GM12875 (cell line): ENCODE results near the gene GRAMD2A.

Experiments used
- H3K4me3 ChIP-seq: one replicate; pipeline ENCODE4 v1.5.1; 2011; ENCODE audit warnings: low read depth, low read length, control low read depth
- CTCF ChIP-seq: IDR thresholded peaks from 2 replicates; pipeline ENCODE4 v1.5.1; 2011; ENCODE audit warnings: low read depth, mild to moderate bottlenecking, control low read depth, inconsistent platforms, low read length, moderate library complexity, borderline replicate concordance; ENCODE audit not compliant: insufficient read depth

GRAMD2A gene

GRCh38 chr15:72229947-72230196 is 32.3 kb upstream of the GRAMD2A start:
- peak overlapping the region; percentile 99 for H3K4me3 ChIP-seq
- no peak for TF ChIP-seq CTCF

DNA sequence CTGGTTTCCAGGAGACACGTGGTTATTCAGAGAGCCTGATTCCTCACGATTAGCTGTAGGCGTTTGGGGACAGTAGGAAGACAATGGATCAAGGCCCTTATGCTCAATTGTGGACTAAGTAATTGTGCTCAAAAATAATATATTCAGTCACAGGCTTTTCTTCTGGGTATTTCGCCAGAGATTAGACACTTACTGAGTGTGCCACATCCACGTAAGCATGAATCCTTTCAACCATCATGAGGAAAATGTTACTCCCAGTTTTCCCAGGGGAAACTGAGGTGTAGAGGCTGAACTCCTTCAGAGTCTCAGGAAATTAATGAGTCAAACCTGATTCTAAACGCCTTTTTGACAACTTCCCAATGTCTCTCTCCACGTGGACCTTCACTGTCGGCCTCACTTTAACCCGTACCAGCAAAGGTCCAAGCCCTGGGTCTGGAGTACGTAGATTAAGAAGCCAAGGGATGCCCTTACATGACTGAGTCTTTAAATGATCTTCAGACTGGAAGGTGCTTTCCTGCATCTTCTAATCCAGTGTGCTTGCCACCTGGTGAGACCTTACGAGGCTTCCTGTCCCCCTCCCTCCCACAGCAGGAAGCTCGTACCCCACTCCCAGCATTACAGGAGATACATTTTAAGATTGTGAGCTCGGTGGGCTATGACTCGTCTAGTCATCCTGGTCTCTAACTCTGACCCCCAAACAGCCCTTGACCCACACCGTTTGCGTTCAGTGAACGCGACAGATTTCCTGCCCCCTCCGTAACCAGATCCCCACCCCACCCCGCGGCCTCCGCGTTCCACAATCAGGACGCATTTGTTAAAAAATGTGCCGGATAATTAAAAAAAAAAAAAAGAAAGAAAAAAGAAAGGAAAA is 31.7 kb upstream of the GRAMD2A start:
- no peak for TF ChIP-seq CTCF
- H3K4me3 ChIP-seq: peak overlapping the region; percentile 99

DNA sequence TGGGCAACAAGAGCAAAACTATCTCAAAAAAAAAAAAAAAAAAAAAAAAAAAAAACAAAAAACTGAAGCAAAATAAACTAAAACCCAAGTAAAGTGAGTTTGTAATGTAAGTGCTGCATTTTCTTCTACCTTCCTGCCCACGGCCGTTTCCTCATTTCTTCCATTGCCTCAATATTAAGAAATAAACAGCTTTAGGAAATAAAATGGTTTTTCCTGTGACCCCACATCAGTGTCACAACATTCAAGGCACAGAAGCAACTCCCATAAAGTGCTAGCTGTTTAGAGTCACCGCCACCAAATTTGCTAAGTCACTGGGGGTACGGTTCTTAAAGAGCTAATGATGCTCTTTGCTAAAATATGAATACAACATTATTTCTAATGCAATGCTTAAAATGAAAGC is 30.1 kb upstream of the GRAMD2A start:
- no peak for TF ChIP-seq CTCF
- peak overlapping the region; percentile 99 for H3K4me3 ChIP-seq

- TF ChIP-seq CTCF: no peak
- H3K4me3 ChIP-seq: peak overlapping the region; percentile 99
These were observed 29.6 kb upstream of the GRAMD2A start for GRCh38 chr15:72227192-72227586.

GRCh38 chr15:72223278-72223677 is 25.7 kb upstream of the GRAMD2A start:
- no peak for TF ChIP-seq CTCF
- no peak overlapping the region for H3K4me3 ChIP-seq

- no peak for TF ChIP-seq CTCF
- H3K4me3 ChIP-seq: no peak overlapping the region
These were observed 24.8 kb upstream of the GRAMD2A start for GRCh38 chr15:72222393-72222792.

- H3K4me3 ChIP-seq: no peak overlapping the region
- TF ChIP-seq CTCF: no peak
These were observed 23.1 kb upstream of the GRAMD2A start for GRCh38 chr15:72220687-72221086.
